Measurements from ENCODE around the gene ARFGAP2.

ARFGAP2 gene

DNA sequence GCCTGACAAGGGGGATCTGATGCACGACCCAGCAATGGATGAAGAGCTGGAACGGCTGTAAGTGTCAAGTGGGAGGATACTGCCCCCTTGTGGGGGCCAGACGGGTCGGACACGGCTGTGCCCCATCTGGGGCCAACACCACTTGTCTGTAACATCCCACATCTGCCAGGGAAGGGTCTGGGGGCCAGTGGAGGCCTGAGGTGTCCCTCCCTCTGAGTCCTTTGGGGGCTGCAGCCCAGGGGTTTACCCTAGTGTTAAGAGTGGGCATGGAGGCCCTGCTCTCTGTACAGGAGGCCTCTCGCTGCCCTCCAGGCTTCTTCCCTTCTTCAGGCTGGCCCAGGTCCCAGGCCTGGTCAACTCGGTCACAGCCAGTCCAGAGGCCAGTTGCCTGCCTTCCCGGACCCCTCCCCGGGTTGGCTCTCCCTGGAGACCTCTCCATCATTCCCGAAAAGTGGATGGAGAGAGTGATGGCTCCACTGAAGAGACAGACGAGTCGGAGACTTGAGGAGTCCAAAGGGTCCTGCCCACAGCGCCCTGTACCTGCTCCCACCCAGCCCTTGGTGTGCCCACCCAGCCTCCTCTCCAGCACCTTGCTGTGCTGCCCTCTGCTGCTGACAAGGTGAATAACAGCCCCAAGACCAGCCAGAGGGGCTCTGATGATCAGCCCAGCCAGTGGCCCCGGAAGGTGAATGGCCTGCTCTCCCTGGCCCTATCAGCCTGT, 15.4 kb downstream of the ARFGAP2 start:
- Histone ChIP-seq H3K36me3 (ENCODE audit: insufficient read depth, low read length) (peaks cover 25% of the 10 kb centered on the region; the same call in 1 of the 2 replicates), H3K27ac (no peak overlapping the region), H3K9me3 (ENCODE audit: low read depth, low read length) (no peaks in the 10 kb centered on the region), H3K4me3 (no peak overlapping the region), H3K9ac (ENCODE audit: insufficient read length) (no peak overlapping the region)
- TF ChIP-seq EZH2 (IDR thresholded peaks at IDR 0.05) = no peak
- TF ChIP-seq FOXP2 (optimal IDR thresholded peaks at IDR 0.05; ENCODE audit: control extremely low read depth, extremely low read length, insufficient read depth) = no peak
- no peak; the same call in 1 of the 2 replicates for TF ChIP-seq POLR2AphosphoS5 (IDR thresholded peaks at IDR 0.05; ENCODE audit: borderline replicate concordance, low read depth, low read length)
- no peak for DNase-seq (ENCODE audit: low read depth, low spot score)

DNA sequence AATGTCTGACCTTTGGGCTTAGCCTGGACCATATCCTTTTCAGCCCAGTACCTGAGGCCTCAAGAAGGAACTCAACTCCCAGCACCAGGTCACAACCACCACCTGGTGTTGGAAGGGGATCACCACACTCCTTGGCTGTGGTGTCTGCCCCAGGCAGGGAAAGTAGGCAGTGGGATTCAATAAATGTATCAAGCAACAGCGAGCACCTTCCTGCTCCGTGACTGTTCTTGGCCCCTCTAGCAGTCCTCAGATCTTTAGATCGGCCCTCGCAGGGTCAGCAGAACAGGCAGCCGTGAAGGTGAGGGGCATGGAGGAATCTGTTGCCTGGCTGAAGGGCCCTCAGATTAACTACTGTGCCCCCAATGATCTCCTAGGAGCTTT, 15.9 kb downstream of the ARFGAP2 start:
- no peak for TF ChIP-seq FOXP2 (optimal IDR thresholded peaks at IDR 0.05; ENCODE audit: control extremely low read depth, extremely low read length, insufficient read depth)
- no peaks in the 10 kb centered on the region for H3K9me3 ChIP-seq (ENCODE audit: low read depth, low read length)
- H3K27ac ChIP-seq = no peak overlapping the region
- peaks cover 20% of the 10 kb centered on the region; the same call in 1 of the 2 replicates for H3K36me3 ChIP-seq (ENCODE audit: insufficient read depth, low read length)
- H3K9ac ChIP-seq (ENCODE audit: insufficient read length) = no peak overlapping the region
- H3K4me3 ChIP-seq = no peak overlapping the region
- DNase-seq (ENCODE audit: low read depth, low spot score) = no peak

DNA sequence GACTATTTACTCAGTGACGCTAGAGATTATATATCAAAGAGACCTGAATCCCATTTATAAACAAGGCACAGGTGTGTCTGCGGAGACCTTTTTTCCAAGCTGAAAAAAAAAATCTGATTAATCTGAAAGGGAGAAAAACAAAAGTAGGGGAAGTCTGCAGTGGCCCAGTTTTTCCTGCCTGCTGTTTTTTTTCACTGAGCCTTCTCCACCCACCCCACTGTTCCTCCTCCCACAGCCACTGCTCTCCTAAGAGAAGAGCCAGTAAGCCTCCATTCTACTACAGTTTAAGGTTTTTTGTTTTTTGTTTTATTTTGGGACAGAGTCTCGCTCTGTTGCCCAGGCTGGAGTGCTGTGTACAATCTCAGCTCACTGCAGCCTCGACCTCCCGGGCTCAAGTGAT, 18.4 kb downstream of the ARFGAP2 start:
- TF ChIP-seq FOXP2 (optimal IDR thresholded peaks at IDR 0.05; ENCODE audit: control extremely low read depth, extremely low read length, insufficient read depth) = no peak
- no peak for TF ChIP-seq POLR2AphosphoS5 (IDR thresholded peaks at IDR 0.05; ENCODE audit: borderline replicate concordance, low read depth, low read length)
- no peak for TF ChIP-seq EZH2 (IDR thresholded peaks at IDR 0.05)
- no peaks in the 10 kb centered on the region for H3K9me3 ChIP-seq (ENCODE audit: low read depth, low read length)
- DNase-seq (ENCODE audit: low read depth, low spot score) = no peak
- H3K36me3 ChIP-seq (ENCODE audit: insufficient read depth, low read length) = no peaks in the 10 kb centered on the region
- no peak overlapping the region for H3K27ac ChIP-seq
- H3K4me3 ChIP-seq = no peak overlapping the region
- H3K9ac ChIP-seq (ENCODE audit: insufficient read length) = no peak overlapping the region

DNA sequence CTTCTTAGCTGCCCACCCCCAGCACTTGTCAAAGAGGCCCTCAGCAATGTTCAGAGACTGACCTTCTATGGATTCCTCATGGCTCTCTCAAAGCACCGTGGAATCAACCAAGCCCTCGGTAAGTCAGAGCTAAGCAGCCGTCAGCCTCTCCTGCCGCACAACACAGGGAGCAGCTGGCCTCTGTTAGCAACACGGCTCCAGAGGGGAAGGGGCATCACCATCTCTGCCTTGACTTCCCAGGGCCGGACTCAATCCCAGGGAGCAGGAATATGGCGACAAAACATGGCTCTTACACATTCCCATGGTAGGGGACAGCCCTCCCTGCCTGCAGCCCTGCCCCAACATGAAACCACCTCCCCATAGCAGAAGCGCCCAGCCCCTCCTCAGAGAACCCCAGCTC, 18.9 kb downstream of the ARFGAP2 start:
- TF ChIP-seq FOXP2 (optimal IDR thresholded peaks at IDR 0.05; ENCODE audit: control extremely low read depth, extremely low read length, insufficient read depth) (no peak), EZH2 (IDR thresholded peaks at IDR 0.05) (no peak), POLR2AphosphoS5 (IDR thresholded peaks at IDR 0.05; ENCODE audit: borderline replicate concordance, low read depth, low read length) (no peak)
- Histone ChIP-seq H3K9me3 (ENCODE audit: low read depth, low read length) (no peaks in the 10 kb centered on the region), H3K36me3 (ENCODE audit: insufficient read depth, low read length) (no peaks in the 10 kb centered on the region), H3K27ac (no peak overlapping the region), H3K4me3 (no peak overlapping the region), H3K9ac (ENCODE audit: insufficient read length) (no peak overlapping the region)
- DNase-seq (ENCODE audit: low read depth, low spot score) = no peak

DNA sequence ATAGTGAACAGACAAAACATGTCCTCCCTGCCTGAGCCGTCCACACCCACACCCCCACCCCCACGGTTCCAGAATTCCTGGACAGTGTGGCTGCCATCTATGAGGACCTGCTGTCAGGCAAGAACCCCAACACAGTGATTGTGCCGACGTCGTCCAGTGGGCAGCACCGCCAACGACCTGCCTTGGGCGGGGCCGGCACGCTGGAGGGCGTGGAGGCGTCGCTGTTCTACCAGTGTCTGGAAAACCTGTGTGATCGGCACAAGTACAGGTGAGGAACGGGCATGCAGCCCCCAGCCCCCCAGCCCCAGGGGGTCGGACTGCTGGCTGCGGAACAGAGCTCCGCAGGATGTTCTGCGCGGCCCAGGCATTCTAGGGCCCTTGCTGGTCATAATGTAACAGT, 19.7 kb downstream of the ARFGAP2 start:
- TF ChIP-seq EZH2 (IDR thresholded peaks at IDR 0.05) = no peak
- no peak for TF ChIP-seq FOXP2 (optimal IDR thresholded peaks at IDR 0.05; ENCODE audit: control extremely low read depth, extremely low read length, insufficient read depth)
- no peak for TF ChIP-seq POLR2AphosphoS5 (IDR thresholded peaks at IDR 0.05; ENCODE audit: borderline replicate concordance, low read depth, low read length)
- Histone ChIP-seq H3K9ac (ENCODE audit: insufficient read length) (no peak overlapping the region), H3K27ac (no peak overlapping the region), H3K36me3 (ENCODE audit: insufficient read depth, low read length) (no peaks in the 10 kb centered on the region), H3K4me3 (no peak overlapping the region), H3K9me3 (ENCODE audit: low read depth, low read length) (no peaks in the 10 kb centered on the region)
- DNase-seq (ENCODE audit: low read depth, low spot score) = no peak

DNA sequence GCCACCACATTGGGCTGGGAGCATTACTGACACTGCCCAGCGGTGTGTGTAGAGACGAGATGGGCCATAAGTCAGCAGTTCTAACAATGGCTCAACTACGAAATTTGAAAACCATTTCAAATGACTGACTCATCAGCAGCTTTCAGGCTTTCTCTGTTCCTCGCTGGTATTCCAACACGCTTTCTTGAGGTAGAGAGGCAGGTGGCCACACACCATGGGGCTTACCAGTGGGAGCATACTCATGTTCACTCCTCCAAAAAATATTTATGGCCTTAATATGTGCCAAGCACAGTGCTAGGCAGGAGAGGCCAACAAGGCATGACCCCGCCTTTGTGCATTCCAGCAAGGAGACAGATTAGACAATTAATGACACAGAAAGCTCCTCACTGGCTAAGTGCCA, 20.3 kb downstream of the ARFGAP2 start:
- Histone ChIP-seq H3K9me3 (ENCODE audit: low read depth, low read length) (no peaks in the 10 kb centered on the region), H3K9ac (ENCODE audit: insufficient read length) (no peak overlapping the region), H3K36me3 (ENCODE audit: insufficient read depth, low read length) (no peaks in the 10 kb centered on the region), H3K27ac (no peak overlapping the region), H3K4me3 (no peak overlapping the region)
- TF ChIP-seq FOXP2 (optimal IDR thresholded peaks at IDR 0.05; ENCODE audit: control extremely low read depth, extremely low read length, insufficient read depth) = no peak
- TF ChIP-seq EZH2 (IDR thresholded peaks at IDR 0.05) = no peak
- TF ChIP-seq POLR2AphosphoS5 (IDR thresholded peaks at IDR 0.05; ENCODE audit: borderline replicate concordance, low read depth, low read length) = no peak
- no peak for DNase-seq (ENCODE audit: low read depth, low spot score)

DNA sequence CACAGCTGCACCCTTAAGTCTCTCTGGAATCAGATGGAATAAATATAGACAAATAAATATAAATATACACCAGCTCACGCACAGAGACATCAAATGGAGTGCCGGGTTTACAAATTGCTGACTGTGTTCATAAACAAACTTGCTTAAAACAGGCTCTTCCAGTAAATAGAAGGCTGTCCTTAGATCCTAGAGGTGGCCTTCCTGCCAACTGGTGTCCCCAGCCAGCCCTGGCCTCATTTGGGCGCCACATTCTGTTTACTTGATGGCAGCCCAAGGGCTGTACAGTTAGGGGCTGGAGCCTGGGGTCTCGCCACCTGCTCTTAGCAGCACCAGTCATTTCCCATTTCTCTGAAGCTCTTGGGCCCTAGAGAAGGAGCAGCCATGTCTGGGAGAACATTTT, 20.8 kb downstream of the ARFGAP2 start:
- Histone ChIP-seq H3K27ac (no peak overlapping the region), H3K9me3 (ENCODE audit: low read depth, low read length) (no peaks in the 10 kb centered on the region), H3K4me3 (no peak overlapping the region), H3K9ac (ENCODE audit: insufficient read length) (no peak overlapping the region), H3K36me3 (ENCODE audit: insufficient read depth, low read length) (no peaks in the 10 kb centered on the region)
- no peak for TF ChIP-seq FOXP2 (optimal IDR thresholded peaks at IDR 0.05; ENCODE audit: control extremely low read depth, extremely low read length, insufficient read depth)
- no peak for TF ChIP-seq EZH2 (IDR thresholded peaks at IDR 0.05)
- no peak for TF ChIP-seq POLR2AphosphoS5 (IDR thresholded peaks at IDR 0.05; ENCODE audit: borderline replicate concordance, low read depth, low read length)
- no peak for DNase-seq (ENCODE audit: low read depth, low spot score)

DNA sequence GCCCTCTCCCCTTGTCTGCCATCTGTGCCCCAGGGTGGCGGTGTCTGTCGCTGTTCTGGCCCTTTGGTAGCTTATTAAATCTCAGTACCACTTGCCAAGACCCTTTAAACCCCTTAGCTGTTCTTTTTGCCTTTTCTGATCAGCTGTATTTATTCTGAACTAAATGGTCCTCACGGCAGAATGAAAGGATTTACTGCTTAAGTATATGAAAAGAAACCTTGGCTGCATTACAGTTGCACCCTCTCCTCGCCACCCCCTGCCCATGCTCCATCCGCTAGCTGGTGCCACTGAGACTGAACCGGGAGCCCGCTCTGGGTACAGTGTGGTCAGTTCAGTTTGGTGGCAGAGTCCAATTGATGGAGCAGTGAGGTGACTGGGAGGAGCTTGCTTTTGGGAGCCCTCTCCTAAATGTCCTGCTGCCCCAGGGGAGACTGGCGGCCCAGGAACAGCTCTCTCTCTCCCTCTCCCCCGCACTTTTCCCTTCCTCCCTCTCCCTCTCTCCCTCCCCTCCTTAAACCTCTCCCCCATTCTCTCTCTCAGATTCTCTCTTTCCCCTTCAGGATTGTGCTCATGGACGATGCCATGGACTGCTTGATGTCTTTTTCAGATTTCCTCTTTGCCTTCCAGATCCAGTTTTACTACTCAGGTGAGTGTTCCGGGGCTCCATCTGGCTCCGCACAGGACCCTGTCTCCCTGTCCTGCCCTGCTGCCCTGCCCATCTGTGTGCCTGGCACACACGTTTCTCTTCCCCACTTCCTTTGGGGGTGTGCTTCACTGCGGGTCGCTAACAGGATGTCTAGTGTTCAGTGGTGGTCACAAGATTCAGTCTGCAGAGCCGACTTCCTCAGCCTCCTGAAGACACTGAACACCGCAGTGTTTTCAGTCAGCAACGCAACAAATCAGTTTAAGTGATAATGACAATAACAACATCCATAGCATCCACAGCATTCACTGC, 21.8 kb downstream of the ARFGAP2 start:
- Histone ChIP-seq H3K36me3 (ENCODE audit: insufficient read depth, low read length) (no peaks in the 10 kb centered on the region), H3K9me3 (ENCODE audit: low read depth, low read length) (no peaks in the 10 kb centered on the region), H3K4me3 (no peak overlapping the region), H3K27ac (no peak overlapping the region), H3K9ac (ENCODE audit: insufficient read length) (no peak overlapping the region)
- TF ChIP-seq EZH2 (IDR thresholded peaks at IDR 0.05) (no peak), POLR2AphosphoS5 (IDR thresholded peaks at IDR 0.05; ENCODE audit: borderline replicate concordance, low read depth, low read length) (no peak), FOXP2 (optimal IDR thresholded peaks at IDR 0.05; ENCODE audit: control extremely low read depth, extremely low read length, insufficient read depth) (no peak)
- no peak for DNase-seq (ENCODE audit: low read depth, low spot score)
